Measurements from ENCODE around the gene GCC2. TPM values are rescaled to one million over a fixed set of nuclear protein-coding genes. Genes with fewer than 3 reads are reported as not detected.

The GCC2 gene
- total and polyA plus RNA-seq, 2 of the 8 experiments (the other 6 are each of a cell fraction or from before 2014, with no cell fraction given), result 4.6 to 54.9 TPM

DNA sequence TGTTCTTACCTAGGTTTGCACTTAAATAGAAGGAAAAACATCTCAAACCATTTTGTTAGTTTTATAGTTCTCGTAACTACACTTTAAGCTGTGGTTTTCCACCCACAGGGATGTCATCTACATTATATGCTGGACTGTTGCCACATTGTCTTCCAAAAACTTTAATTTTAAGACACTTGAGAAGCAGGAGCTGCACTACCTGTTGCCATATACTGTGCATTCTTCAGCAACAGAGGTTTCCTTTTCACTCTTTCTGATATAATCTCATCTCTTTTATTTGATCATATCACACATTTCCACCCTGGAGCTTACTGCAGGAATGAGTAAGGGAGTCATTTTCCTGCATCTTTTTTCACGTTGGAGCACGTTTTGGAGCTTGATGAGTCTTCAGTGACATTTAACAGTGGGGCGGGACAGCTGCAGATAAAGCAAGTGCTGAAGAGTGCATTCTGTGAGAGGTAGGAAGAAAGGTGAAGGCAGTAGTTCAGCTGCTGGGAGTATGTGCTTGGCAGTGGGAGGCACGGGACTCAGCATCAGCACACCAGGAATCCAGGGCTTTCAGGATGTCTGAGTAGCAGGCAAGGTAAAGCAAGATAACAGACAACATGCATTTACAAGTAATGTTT lies 89.1 kb downstream of the GCC2 start:
- H2BK15ac ChIP-seq (ENCODE audit: low read length), result no peak overlapping the region
- H4K20me1 ChIP-seq (replicated peaks in 1 of 2; ENCODE audit: control insufficient read depth in 1 of 2, insufficient read depth in 2 of 2, low read length in 2 of 2), result peaks cover 0 to 3% of the 10 kb centered on the region in 2 experiments
- H2BK5ac ChIP-seq (ENCODE audit: low read depth, low read length), result no peak overlapping the region
- H3K18ac ChIP-seq (ENCODE audit: extremely low read depth, low read length), result no peak overlapping the region
- no peak overlapping the region for H3K4ac ChIP-seq (replicated peaks; ENCODE audit: insufficient read length, low read depth, low read length)
- peaks cover 9 to 68% of the 10 kb centered on the region in 2 experiments; a peak in 3 of 4 replicates for H3K79me2 ChIP-seq (ENCODE audit: control insufficient read depth in 1 of 2, insufficient read depth in 2 of 2, low read length in 2 of 2)
- peaks cover 0 to under 1% of the 10 kb centered on the region in 2 experiments; a peak in 1 of 4 replicates for H3K9me3 ChIP-seq (ENCODE audit: insufficient read depth in 2 of 2, low read depth in 1 of 2, low read length in 1 of 2)
- FAIRE-seq, result no peak
- POLR2A ChIA-PET (ENCODE audit: partially characterized antibody), result interaction anchor here (0.8 kb wide), 1 partner anchor 99 kb away, joined by 3 read pairs; no protein-coding TSS in a partner anchor
- no peak overlapping the region for H3K9ac ChIP-seq (replicated peaks in 1 of 4; ENCODE audit: extremely low read depth in 1 of 4, low read depth in 3 of 4, low read length in 3 of 4)
- no peak overlapping the region for H4K8ac ChIP-seq (ENCODE audit: extremely low read depth, insufficient read depth, low read length)
- CTCF ChIA-PET (ENCODE audit: partially characterized antibody), result interaction anchor here (0.7 to 1.4 kb wide), 3 partner anchors 46 to 630 kb away, joined by 3 to 6 read pairs (median 4); no protein-coding TSS in a partner anchor
- peaks cover 0 to 4% (median 1%) of the 10 kb centered on the region in 4 experiments; a peak in 3 of 7 replicates for H3K27me3 ChIP-seq (replicated peaks in 1 of 4; ENCODE audit: control insufficient read depth in 3 of 4, extremely low read depth in 1 of 4, insufficient read depth in 3 of 4, low read length in 3 of 4)
- H2BK12ac ChIP-seq (ENCODE audit: low read depth, low read length), result no peak overlapping the region
- no peak overlapping the region for H2AK5ac ChIP-seq (ENCODE audit: low read depth, low read length)
- H2AFZ ChIP-seq (ENCODE audit: low read length), result no peak overlapping the region
- no peak overlapping the region for H4K91ac ChIP-seq (replicated peaks; ENCODE audit: insufficient read length, low read length)
- H3K4me2 ChIP-seq (ENCODE audit: insufficient read depth in 1 of 2, low read depth in 2 of 2, low read length in 2 of 2), result no peak overlapping the region
- DNase-seq (ENCODE audit: low read depth in 1 of 2, low spot score in 2 of 2), result no peak
- no peak overlapping the region for H3K14ac ChIP-seq (ENCODE audit: insufficient read length)
- no peak overlapping the region for H3K4me3 ChIP-seq (ENCODE audit: extremely low read depth in 1 of 4, insufficient read depth in 2 of 4, low read depth in 3 of 4, low read length in 4 of 4)
- peaks cover 0 to 9% (median 1%) of the 10 kb centered on the region in 4 experiments; a peak in 4 of 7 replicates for H3K4me1 ChIP-seq (replicated peaks in 1 of 4; ENCODE audit: control insufficient read depth in 3 of 4, insufficient read depth in 4 of 4, low read length in 3 of 4)
- H3K36me3 ChIP-seq (ENCODE audit: control insufficient read depth in 2 of 4, insufficient read depth in 4 of 4, low read length in 3 of 4), result no peaks in the 10 kb centered on the region
- H3K23me2 ChIP-seq (ENCODE audit: low read depth, low read length), result peaks cover 9% of the 10 kb centered on the region
- H3K23ac ChIP-seq (ENCODE audit: insufficient read length), result no peak overlapping the region
- H3K27ac ChIP-seq (ENCODE audit: low read depth, low read length), result no peak overlapping the region
- H4K5ac ChIP-seq (ENCODE audit: insufficient read length, low read depth, low read length), result no peak overlapping the region
- peaks cover 4% of the 10 kb centered on the region for H3K79me1 ChIP-seq (ENCODE audit: low read depth, low read length)
- no peak overlapping the region for H2BK20ac ChIP-seq (ENCODE audit: low read length)
- no peak overlapping the region for H3K56ac ChIP-seq (replicated peaks; ENCODE audit: insufficient read length, low read depth, low read length)
- 63% methylated on average over 5 of the region's 5 CpGs; no CpG with 5 or more reads in 1 of the 2 experiments for WGBS, 2 experiments (ENCODE audit: extremely low coverage in 1 of 2, insufficient coverage in 1 of 2, insufficient read length in 1 of 2, insufficient replicate concordance in 2 of 2, low coverage in 1 of 2, low lambda C conversion rate in 2 of 2, missing lambda C conversion rate in 1 of 2)
- H2BK120ac ChIP-seq (replicated peaks; ENCODE audit: low read depth, low read length), result no peak overlapping the region
- TF ChIP-seq POU5F1 (IDR thresholded peaks at IDR 0.05; ENCODE audit: low read depth, low read length), result no peak
- TF ChIP-seq JUND (IDR thresholded peaks at IDR 0.05; ENCODE audit: low read length), result no peak
- TF ChIP-seq RFX5 (IDR thresholded peaks at IDR 0.05; ENCODE audit: borderline replicate concordance, low read depth, low read length), result no peak
- TF ChIP-seq E2F6 (IDR thresholded peaks at IDR 0.05), result no peak
- TF ChIP-seq TEAD4 (IDR thresholded peaks at IDR 0.05; ENCODE audit: low read depth, low read length), result no peak
- TF ChIP-seq CTBP2 (IDR thresholded peaks at IDR 0.05; ENCODE audit: borderline replicate concordance, insufficient read depth, insufficient read length, low read length), result no peak
- no peak for TF ChIP-seq SUZ12 (IDR thresholded peaks at IDR 0.05; ENCODE audit: low read length)
- no peak for TF ChIP-seq USF2 (IDR thresholded peaks at IDR 0.05; ENCODE audit: low read length)
- TF ChIP-seq FOSL1 (IDR thresholded peaks at IDR 0.05; ENCODE audit: insufficient read depth, low read depth, low read length), result no peak
- no peak for TF ChIP-seq SAP30 (IDR thresholded peaks at IDR 0.05; ENCODE audit: insufficient read depth, insufficient replicate concordance, low read length)
- no peak for TF ChIP-seq SP4 (IDR thresholded peaks at IDR 0.05; ENCODE audit: low read length)
